Measurements from ENCODE around the gene SYTL5.

Gene SYTL5

DNA sequence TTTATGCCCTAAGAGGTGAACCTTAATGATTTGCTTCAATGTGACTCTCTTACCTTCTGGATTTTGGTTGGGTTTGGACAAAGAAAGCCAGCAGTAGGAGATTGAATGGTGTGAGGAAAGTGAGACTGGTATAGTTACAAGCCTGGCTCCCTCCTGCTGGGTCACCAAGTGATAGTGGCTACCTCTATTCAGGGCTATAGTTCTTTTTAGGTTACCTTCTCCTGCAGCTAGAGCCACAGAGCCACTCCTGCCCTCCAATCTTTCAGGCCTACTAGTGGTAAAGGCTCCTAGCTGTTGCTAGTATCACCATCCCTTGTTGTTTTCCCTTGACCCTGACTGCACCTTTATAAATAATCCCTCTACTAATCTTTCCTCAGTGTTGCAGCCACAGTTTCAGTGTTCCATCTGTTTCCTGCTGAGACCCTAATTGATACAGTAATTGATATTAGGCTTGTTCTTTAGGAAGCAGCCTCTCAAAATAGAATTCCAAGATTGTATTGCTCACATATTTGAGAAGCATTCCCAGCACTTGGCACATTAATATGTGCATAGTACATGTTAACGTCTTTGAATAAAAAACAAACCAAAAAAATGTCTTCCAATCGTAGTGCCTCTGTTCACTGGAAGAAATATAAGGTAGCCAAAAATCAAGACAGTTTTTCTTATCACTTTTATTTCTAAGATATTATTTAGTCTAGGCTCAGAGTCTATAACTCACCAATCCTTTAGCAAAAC, 132.0 kb downstream of the SYTL5 start:
- no peak for DNase-seq

DNA sequence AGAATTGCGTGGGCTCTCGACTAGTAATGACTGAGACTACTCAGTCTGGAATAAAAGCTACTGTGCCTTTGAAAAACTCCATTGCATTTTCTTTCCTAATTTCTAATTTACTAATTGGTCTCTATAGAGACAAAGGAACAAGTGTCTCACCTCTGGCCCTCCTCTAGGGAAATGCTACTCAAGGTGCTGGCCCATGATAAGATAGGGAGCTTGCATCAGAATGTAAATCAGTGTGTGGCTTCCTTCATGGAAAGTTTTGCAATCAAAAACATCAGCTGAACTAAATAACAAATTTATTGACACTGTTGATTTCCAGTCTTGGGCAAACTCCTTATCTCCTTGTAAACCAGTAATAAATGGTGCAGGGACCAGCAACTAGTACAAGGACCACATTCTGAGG, 132.5 kb downstream of the SYTL5 start:
- no peak for DNase-seq

DNA sequence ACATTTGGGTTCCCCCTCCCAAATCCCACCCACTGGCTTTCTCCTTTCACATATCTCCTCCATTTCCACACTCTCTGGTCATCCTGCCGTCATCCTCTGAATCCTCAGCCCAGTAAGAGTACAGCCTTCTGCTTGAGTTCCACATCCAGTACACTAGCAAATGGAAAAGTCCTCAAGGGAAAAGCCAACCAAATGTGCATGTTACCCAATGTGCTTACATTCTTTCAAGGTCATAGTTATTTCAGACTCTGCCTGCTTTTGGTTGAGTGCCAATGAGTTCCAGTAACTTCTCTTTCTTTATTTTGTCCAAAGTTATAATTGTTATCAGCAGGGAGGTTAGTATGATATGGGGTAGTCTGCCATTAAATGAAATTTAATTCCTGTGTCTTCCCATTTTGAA, 136.3 kb downstream of the SYTL5 start:
- no peak for DNase-seq

DNA sequence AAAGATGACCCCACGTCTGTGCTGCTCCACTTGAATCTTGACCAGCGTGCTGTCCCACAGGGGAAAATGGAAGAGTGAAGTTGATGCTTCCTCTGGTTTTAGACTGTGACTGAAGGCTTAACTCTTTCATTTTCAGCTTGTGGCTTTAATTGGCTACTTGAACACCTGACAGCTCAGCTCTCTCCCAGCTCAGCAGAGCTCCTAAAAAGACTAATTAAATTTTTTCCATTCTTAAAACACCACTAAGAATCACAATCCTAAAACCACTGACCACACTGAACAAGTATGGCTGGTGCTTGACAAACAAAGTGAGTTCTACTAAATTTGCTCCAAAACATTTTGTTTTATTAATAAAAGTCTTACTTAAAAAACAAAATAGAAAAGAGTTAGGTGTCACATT, 142.7 kb downstream of the SYTL5 start:
- DNase-seq: no peak

DNA sequence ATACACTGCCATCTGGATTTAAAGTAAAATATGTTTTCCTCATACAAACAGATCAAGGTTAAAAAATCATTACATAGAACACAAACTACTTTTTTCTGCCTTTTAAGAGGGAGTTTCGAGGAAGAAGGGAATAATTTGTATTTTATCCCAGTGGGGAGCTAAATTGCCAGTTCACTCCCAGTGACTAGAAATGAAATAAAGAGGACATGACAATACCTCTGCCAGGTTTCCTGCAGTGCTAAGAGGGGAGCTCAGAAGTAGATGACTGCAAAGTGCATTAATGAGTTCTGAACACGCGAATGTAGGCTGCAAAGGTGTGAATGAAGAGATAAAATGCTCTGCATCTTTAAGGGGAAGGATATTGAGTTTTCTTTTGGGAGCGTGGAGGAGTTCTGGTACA, 144.6 kb downstream of the SYTL5 start:
- no peak for DNase-seq

DNA sequence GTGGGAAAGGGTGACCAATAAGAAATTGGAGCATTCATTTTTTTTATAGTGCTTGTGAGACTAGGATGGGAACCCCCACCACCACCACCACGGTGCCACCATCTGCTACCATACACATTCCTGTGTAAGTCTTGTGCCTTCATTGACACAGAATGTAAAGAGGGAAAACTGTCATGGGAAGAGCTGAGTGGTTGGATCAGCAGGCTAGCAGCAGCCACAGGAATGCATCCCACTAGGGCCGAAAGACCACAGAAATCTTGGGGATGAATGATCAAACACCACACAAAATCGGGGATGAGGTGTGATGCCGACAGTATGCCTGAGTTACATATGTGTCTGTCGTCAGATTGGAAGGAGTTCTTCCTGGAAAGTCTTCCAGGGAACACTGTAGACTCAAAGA, 145.1 kb downstream of the SYTL5 start:
- DNase-seq: no peak

DNA sequence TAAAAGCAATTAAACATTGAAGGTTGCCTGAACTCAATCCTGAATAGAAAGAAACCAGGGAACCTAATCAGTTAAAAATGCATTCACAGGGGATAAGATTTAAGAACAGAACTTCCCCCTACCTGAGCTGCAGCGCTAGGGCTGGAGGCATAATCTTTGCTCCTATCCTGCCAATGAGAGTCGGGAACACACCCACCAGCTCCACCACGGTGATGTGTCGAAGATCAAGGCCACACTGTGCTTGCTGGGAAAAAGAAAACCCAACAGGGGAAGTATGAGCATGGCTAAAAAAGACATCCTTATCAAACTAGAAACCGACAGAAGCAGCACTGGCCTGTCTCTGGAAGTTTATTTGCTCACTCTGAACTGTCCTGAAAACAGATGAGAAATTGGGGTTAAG, 148.0 kb downstream of the SYTL5 start:
- no peak for DNase-seq

DNA sequence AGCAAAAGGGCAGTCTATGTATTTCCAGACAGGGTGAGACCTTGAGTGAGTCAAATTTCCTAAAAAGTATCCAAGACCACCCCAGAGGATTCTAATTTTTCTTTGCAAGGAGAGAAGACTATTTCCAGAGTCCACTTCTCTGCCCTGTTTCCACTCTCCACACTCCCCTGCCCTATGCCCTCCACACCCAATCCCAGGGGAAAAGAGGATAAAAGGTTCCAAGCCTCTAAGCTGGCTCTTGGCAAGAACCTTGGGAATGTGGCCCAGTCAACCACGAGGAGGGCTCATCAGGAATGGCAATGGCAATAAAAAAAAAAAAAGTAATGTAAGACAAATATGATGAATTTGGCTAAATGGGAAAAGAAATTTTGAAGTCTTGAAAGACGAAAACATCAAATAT, 148.5 kb downstream of the SYTL5 start:
- DNase-seq: no peak

DNA sequence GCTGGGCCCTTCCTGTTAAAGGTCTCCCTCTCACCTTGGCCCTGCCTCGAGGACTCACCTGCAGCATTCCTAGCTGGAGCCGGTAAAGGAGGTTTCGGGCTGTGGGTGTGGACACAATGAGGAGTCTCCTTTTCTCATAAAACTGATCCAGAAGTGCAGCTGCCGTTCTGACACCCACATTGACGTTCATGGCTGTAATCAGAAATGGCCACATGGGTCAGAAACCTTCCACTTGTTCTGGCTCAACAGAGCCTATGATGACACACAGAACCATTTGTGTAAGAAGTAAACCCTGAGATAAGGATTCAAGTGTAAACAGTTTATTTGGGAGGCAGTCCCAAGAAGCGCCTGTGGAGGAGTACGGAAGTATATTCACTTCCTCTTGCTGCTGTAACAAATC, 150.5 kb downstream of the SYTL5 start:
- no peak for DNase-seq

DNA sequence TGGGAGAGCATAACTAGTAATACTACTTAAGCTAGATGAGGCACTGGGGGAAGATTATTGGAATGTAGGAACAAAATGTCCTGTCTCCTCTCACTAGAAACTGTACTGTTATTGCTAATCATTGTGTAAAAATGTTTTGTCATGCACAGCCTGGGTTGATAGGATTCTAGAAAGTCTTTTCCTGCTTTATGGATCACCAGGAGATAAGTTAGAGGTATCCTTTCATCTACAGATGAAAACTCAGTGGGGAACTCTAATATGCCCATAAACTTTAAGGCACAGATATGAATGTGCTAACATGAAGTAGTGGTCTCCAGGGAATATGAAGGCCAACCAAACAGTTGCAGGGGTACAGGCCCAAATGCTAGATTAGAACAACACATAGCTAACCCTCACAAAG, 156.8 kb downstream of the SYTL5 start:
- DNase-seq: no peak

DNA sequence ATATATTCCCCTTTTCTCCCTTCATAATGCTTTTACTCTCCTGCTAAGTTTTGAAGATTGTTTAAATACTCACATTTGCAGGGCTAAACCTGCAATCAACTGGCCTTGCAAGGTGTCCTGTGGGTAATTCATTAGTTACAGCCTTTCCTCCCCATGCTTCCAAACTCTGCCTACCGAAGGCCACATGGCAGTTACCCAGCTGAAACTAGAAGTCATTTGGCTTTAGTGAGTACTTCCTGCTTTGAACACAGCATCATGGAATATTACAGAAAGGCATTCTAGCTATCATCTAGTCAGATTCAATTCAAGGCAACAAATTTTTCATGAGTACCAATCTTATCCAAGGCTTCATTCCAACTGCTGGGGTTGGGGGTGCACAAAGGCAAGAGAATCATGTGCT, 158.7 kb downstream of the SYTL5 start:
- no peak for DNase-seq

DNA sequence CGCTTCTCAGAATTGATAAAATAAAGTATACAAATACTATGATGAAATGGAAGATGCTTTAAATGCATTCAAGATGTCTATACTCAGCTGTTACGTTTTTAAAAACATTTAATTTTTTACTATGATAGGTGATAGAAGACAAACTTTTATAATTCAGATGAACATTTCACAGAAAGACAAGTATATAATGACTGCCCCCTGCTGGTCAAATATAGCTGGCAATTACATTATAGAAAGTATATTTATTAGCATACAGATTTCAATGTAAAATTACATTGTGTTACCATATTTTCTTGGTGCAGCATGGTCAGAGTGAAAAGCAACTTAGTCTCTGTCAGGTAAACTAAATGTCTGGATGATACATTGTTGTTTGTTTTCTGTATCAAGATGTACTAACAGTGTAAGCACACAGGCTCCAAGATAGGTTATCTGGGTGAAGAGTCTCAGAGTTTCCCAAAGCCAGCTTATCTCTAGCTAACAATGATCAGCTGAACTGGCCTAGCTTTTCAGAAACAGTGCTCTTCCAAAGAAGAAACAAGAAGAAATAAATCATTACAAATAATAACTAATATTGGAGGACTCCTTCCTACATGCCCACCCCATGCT, 160.2 kb downstream of the SYTL5 start:
- DNase-seq: peak in 2 of 56 donors; percentile 0 to 9

DNA sequence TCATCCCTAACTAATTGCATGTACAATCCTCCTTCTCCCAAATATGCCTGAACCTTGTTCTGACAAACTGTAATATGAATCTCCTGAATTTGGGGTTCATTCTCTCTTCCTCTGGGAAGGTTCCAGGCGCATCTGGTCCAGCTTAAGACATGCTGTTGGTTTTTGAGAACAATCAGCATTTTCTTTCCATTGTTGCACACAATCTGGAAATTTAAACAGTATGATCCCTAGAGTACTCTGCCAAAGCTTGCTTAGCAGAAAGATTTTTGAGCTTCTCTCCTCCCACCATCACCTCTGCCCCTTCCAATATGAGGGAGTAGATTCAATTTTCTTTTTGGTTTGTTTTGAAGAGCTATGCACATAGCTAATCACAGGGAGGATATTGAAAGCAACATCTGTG, 164.2 kb downstream of the SYTL5 start:
- no peak for DNase-seq

DNA sequence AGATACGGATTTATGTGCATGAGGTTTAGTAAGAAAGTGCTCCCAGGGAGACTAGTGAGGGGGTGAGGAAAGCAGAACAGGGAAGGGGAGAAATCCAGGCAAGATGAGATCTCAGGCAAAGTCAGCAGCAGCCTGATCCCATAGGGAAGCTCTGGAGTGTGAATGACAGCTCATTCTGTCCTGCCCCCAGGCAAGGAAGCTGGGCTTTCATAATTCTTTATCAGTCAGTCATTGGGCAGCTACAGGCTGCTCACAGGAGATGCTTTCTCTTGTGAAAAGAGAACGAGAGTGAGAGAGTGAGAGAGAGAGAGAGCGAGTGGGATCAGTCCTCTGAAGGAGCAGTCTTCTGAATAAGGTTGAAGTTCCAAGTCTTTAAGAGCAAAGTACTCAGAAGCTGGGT, 166.2 kb downstream of the SYTL5 start:
- DNase-seq: no peak

DNA sequence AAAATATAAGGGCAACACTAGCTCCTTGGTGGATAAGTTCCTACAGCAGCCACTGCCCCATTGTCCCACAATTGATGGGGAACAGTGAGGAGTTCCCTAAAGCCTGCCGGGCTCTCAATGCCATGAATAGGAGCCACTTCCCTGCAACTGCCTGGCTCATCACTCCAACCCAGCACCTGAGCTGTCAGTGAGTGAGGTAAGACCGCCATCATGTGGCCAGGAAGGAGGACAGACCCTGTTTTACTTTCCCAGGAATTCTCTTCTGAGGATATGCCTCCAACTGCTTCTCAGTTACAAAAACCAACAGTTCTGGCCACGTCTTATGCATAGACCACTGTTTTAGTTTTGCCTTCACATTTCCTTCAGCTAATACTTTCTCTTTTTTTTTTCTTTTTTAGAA, 168.8 kb downstream of the SYTL5 start:
- peak in 16 of 56 donors; percentile 0 to 35 (median 2) for DNase-seq

DNA sequence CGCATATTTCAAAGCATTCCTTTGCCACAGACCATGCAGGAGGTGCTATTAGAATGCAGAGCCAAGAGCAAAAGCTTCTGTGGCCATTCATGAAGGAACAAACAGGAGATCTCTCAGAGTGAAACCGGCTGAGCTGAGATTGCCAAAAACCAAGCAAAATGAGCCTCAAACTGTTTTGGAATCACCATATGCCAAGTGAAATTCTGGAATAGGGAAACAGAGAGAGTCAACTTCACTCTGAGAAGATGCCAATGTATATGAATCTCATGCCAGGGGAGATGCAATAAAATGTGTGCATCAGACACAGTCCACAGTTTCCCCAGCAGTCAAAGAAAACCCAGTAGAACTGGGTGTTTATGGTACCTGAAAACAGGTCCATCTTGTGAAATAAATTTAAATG, 172.0 kb downstream of the SYTL5 start:
- no peak for DNase-seq

Measured in nucleus accumbens (tissue), 56 donors.